NCI-H526 treated with DMSO at 0.1 percent for 48 hours (cell line): ENCODE results near the gene LRIG3.
"Not testable (repeated sequence)": the region's sequence is repeated elsewhere in the genome, so short reads cannot be mapped to it uniquely, and the experiment has no call there.

Experiments used
- DNase-seq: peaks from one replicate; lab custom pipeline; 2025; lab: John Stamatoyannopoulos, UW

LRIG3 gene

GRCh38 chr12:58858030-58858429 lies 62.3 kb downstream of the LRIG3 start:
- DNase-seq = no peak

GRCh38 chr12:58857206-58857605 lies 63.1 kb downstream of the LRIG3 start:
- DNase-seq = not testable (repeated sequence)

- not testable (repeated sequence) for DNase-seq
Observed at GRCh38 chr12:58855630-58856029, 64.7 kb downstream of the LRIG3 start.

DNA sequence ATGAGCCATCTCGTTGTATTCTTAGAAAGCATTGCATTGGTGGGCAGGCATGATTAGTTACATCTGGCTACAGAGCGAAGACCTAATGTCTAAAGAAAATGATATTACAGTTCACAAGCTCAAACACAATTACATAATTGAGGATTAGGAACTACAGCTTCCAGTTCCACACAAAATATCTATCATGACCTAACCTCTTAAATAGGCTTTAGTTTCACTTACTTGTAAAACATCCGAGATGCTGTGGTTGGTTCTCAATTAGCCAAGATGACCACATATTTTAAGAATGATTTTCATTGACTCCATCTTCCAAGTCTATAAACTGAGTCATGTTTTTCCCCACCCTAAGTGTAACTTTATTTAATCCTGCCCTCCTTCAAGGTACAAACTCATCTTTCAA lies 69.5 kb downstream of the LRIG3 start:
- no peak for DNase-seq

- DNase-seq = no peak
Observed at GRCh38 chr12:58847901-58848600, 72.3 kb downstream of the LRIG3 start.

- no peak for DNase-seq
Observed at GRCh38 chr12:58844161-58844560, 76.1 kb downstream of the LRIG3 start.

- no peak for DNase-seq
Observed at GRCh38 chr12:58841058-58841798, 79.1 kb downstream of the LRIG3 start.

- no peak for DNase-seq
Observed at GRCh38 chr12:58833853-58834252, 86.5 kb downstream of the LRIG3 start.

- no peak for DNase-seq
Observed at GRCh38 chr12:58832920-58833319, 87.4 kb downstream of the LRIG3 start.
